Suprapubic skin (tissue), 4 donors: ENCODE measurements around the gene C16orf92. TPM values are rescaled to one million over a fixed set of nuclear protein-coding genes. Genes with fewer than 3 reads are reported as not detected.
A peak's percentile ranks its signal among the peaks of the same experiment; 100 is the strongest.
"Not testable (repeated sequence)": the region's sequence is repeated elsewhere in the genome, so short reads cannot be mapped to it uniquely, and the experiment has no call there.

Experiments
- DNase-seq, 2 donors: peaks; one replicate each; pipeline ENCODE4 v3.0.0-alpha.2; 2019; ENCODE audit warnings: low spot score in 2 of 2
- H3K27ac ChIP-seq: fragments of 200-600 bp; sonication (generic); one replicate; pipeline ENCODE4 v1.5.1; 2019
- H3K27me3 ChIP-seq: fragments of 200-600 bp; sonication (generic); one replicate; pipeline ENCODE4 v1.5.1; 2019
- H3K36me3 ChIP-seq: fragments of 200-600 bp; sonication (generic); one replicate; pipeline ENCODE4 v1.5.1; 2019
- H3K4me1 ChIP-seq: fragments of 200-600 bp; sonication (generic); one replicate; pipeline ENCODE4 v1.5.1; 2019
- H3K4me3 ChIP-seq: fragments of 200-600 bp; sonication (generic); one replicate; pipeline ENCODE4 v1.5.1; 2019; ENCODE audit warnings: mild to moderate bottlenecking
- H3K9me3 ChIP-seq: fragments of 200-600 bp; sonication (generic); one replicate; pipeline ENCODE4 v1.5.1; 2019
- CTCF ChIP-seq, 2 donors: fragments of 200-600 bp in 1 of 2; fragments of 450-650 bp in 1 of 2; sonication (generic) in 1 of 2; IDR thresholded peaks; one replicate each; pipeline ENCODE4 v1.5.1; 2016 to 2019; ENCODE audit warnings: antibody characterized with exemption in 2 of 2, mild to moderate bottlenecking in 1 of 2, moderate library complexity in 1 of 2
- EP300 ChIP-seq: sonication (generic); formaldehyde crosslinking; IDR thresholded peaks from one replicate; pipeline ENCODE4 v1.6.1; 2017; ENCODE audit warnings: antibody characterized with exemption
- POLR2A ChIP-seq, 2 donors: fragments of 450-650 bp; IDR thresholded peaks; one replicate each; pipeline ENCODE4 v1.6.1; 2017; ENCODE audit warnings: antibody characterized with exemption in 2 of 2, mild to moderate bottlenecking in 2 of 2, moderate library complexity in 2 of 2
- POLR2AphosphoS5 ChIP-seq, 3 donors: sonication (generic); formaldehyde crosslinking; IDR thresholded peaks; one replicate each; pipeline ENCODE4 v1.6.1; 2017; ENCODE audit warnings: antibody characterized with exemption in 3 of 3
- WGBS: methylation state at CpG from one replicate; pipeline ENCODE4 v1.1.5; 2018; 5-methylcytosine and 5-hydroxymethylcytosine counted together
- total RNA-seq, 4 donors: library from RNA; depleted of rRNA; stranded (reverse); fragments of >200 nt; gene quantifications; one replicate each; pipeline ENCODE4 v1.1.0, GENCODE V29; 2016

Gene C16orf92
- total RNA-seq, 4 donors from 2014 or later: not detected

GRCh38 chr16:30009990-30010843 lies 12.8 kb upstream of the C16orf92 start:
- H3K4me3 ChIP-seq: peak overlapping the region; percentile 58
- H3K4me1 ChIP-seq: peaks cover 25% of the 10 kb centered on the region
- 0% methylated on average over 3 of the region's 34 CpGs for WGBS

GRCh38 chr16:30010844-30011713 lies 11.9 kb upstream of the C16orf92 start, which contains the start of gene DOC2A:
Gene DOC2A, minus strand, starts transcription at chr16:30011027. Its CDS starts 805 bp downstream, at chr16:30010222.
- no peaks in the 10 kb centered on the region for H3K9me3 ChIP-seq
- DNase-seq: no peak
- no peaks in the 10 kb centered on the region for H3K36me3 ChIP-seq
- 0% methylated on average over 21 of the region's 99 CpGs for WGBS
- no peak within 1 kb of the TSS for H3K27ac ChIP-seq
- peaks cover 40% of the 10 kb centered on the region for H3K27me3 ChIP-seq
- H3K4me1 ChIP-seq: peaks cover 25% of the 10 kb centered on the region
- no peak for TF ChIP-seq EP300
- TF ChIP-seq CTCF (IDR thresholded peaks at IDR 0.05): no peak
- TF ChIP-seq POLR2A (IDR thresholded peaks at IDR 0.05): no peak
- no peak for TF ChIP-seq POLR2AphosphoS5 (IDR thresholded peaks at IDR 0.05)
- peak within 1 kb of the TSS; percentile 58 for H3K4me3 ChIP-seq

More at GRCh38 chr16:30009990-30010843, 12.8 kb upstream of the C16orf92 start:
- peaks cover 40% of the 10 kb centered on the region for H3K27me3 ChIP-seq
- DNase-seq: no peak
- H3K36me3 ChIP-seq: no peaks in the 10 kb centered on the region
- H3K27ac ChIP-seq: no peak overlapping the region
- TF ChIP-seq EP300: no peak
- no peak for TF ChIP-seq POLR2AphosphoS5 (IDR thresholded peaks at IDR 0.05)
- no peak for TF ChIP-seq CTCF (IDR thresholded peaks at IDR 0.05)
- no peak for TF ChIP-seq POLR2A (IDR thresholded peaks at IDR 0.05)
- no peaks in the 10 kb centered on the region for H3K9me3 ChIP-seq

GRCh38 chr16:30011714-30012504 lies 11.1 kb upstream of the C16orf92 start:
- no peaks in the 10 kb centered on the region for H3K36me3 ChIP-seq
- peaks cover 25% of the 10 kb centered on the region for H3K4me1 ChIP-seq
- no peak overlapping the region for H3K27ac ChIP-seq
- DNase-seq: no peak
- WGBS: 21% methylated on average over 22 of the region's 31 CpGs
- H3K27me3 ChIP-seq: peaks cover 40% of the 10 kb centered on the region
- H3K4me3 ChIP-seq: peak overlapping the region; percentile 58
- H3K9me3 ChIP-seq: no peaks in the 10 kb centered on the region
- TF ChIP-seq POLR2AphosphoS5 (IDR thresholded peaks at IDR 0.05): no peak
- no peak for TF ChIP-seq POLR2A (IDR thresholded peaks at IDR 0.05)
- TF ChIP-seq EP300: no peak
- no peak for TF ChIP-seq CTCF (IDR thresholded peaks at IDR 0.05)

GRCh38 chr16:30012598-30012997 lies 10.4 kb upstream of the C16orf92 start:
- not testable (repeated sequence) for H3K9me3 ChIP-seq
- TF ChIP-seq CTCF (IDR thresholded peaks at IDR 0.05): peak in 1 of 2 donors; percentile 4
- 81% methylated on average over 14 of the region's 14 CpGs for WGBS

GRCh38 chr16:30015450-30015849 lies 7.5 kb upstream of the C16orf92 start:
- peaks cover 20% of the 10 kb centered on the region for H3K27me3 ChIP-seq
- H3K4me1 ChIP-seq: peaks cover 15% of the 10 kb centered on the region
- not testable (repeated sequence) for H3K27ac ChIP-seq, H3K4me3 ChIP-seq, H3K36me3 ChIP-seq, DNase-seq, H3K9me3 ChIP-seq
- WGBS: 91% methylated on average over 7 of the region's 7 CpGs

More at GRCh38 chr16:30012598-30012997, 10.4 kb upstream of the C16orf92 start:
- H3K36me3 ChIP-seq, H3K4me3 ChIP-seq, H3K27ac ChIP-seq, DNase-seq: not testable (repeated sequence)
- H3K4me1 ChIP-seq: peaks cover 25% of the 10 kb centered on the region
- H3K27me3 ChIP-seq: peaks cover 40% of the 10 kb centered on the region
